GM18951 (cell line): ENCODE data around the gene MYH9.

ENCODE experiments used
- POLR2A ChIP-seq: IDR thresholded peaks from 4 replicates; pipeline ENCODE4 v1.6.1; 2011; ENCODE audit warnings: mild to moderate bottlenecking; ENCODE audit not compliant: insufficient read length, insufficient read depth; ENCODE audit errors: extremely low read depth
- in situ Hi-C: fragments of 300-500 bp; cut with MboI; formaldehyde crosslinking; loops from one replicate; pipeline ENCODE4 v1.12.0; 2022; ENCODE audit warnings: low sequenced_read_pairs, mixed read lengths, inconsistent platforms; ENCODE audit not compliant: unreplicated experiment

MYH9 gene

DNA sequence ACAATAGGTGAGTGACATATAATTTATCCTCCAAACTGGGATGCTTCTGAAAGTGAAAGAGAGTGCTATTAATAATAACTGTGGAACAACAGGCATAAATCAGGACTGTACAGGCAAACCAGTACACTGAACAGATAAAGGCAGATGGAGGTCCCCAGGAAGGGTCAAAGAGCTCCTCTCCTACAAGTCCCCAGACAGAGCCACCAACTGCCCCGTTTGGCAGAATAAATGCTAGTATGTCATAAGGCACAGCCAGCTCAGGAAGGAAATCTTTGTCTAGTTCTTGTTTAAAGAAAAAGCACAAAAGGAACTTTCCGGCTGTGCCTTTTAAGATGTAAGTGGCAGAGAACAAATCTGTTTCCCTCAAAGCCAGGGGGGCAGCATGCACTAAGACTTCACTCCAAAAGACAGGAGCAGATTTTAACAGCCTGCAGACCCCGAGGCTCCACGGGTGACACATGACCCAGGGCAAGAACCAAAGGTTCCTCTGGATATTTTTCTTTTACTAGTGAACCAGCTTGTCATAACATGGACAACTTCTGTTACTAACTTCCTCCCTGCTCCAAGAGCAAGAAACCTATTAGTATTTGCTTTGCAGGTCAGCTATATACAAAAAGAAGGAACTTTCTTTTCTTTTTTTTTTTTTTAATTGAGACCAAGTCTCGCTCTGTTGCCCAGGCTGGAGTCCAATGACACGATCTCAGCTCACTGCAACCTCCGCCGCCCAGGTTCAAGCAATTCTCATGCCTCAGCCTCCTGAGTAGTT, 50.2 kb downstream of the MYH9 start:
- TF ChIP-seq POLR2A = no peak
- in situ Hi-C loops = no loop called here

DNA sequence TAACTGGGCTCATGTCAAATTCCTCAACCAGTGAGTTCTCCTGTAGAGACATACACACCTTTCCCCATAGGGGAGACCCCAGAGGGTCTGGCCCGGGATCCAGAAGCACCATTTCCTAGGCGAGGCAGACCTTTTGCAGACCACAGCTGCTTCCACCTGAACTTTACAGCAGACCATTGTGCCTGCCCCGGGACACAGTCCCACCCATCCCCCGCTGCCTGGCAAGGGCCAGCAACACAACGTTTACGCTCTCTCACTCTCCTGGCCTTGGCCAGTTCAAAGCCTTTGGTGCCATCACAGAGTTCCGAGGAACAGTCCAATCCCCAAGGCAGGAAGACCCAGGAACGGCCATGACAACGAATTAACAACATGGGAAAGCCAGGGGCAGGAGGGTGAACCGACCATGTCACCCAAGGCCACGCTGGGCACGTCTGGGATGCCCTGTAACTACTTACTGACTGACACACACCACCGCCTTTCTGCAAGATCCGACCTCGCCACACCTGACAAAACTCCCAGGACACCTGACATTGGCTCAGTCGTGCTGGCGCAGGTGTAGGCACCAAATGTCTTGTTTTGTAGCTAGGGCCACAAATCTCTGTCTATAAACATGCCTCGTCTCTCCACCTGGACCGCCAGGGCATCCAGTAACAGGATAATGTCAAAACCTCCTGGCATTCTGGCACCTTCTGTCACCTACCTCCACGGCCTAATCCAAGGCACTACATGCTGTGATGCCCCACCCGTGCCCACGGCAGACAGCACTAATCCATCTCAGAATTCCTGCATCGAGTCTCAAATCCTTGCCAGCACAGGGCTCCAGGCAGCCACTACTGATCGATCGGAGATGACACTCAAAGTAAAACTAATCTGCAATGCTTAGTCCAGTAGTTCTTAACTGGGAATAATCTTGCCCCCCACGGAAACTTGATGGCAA, 51.3 kb downstream of the MYH9 start:
- TF ChIP-seq POLR2A = no peak
- in situ Hi-C loops = no loop called here

DNA sequence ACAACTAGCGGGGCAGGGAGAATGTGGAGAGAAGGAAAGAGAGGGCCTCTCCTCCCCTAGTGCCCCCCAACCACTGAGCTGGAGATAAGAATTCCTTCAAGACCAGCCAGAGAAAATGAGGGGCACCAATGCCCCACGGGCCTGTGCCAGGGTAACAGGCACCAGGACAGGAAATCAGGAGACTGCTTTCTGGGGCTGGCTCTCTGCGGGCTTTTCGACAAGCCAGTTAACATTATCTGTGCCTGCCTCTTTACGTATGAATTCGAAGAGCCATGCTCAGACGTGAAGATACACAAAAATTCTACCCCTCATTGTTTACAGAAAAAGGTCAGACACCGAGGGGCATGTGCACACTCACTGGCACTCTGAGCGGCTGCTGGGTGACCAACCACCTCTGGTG, 52.1 kb downstream of the MYH9 start:
- in situ Hi-C loops = no loop called here
- no peak for TF ChIP-seq POLR2A

DNA sequence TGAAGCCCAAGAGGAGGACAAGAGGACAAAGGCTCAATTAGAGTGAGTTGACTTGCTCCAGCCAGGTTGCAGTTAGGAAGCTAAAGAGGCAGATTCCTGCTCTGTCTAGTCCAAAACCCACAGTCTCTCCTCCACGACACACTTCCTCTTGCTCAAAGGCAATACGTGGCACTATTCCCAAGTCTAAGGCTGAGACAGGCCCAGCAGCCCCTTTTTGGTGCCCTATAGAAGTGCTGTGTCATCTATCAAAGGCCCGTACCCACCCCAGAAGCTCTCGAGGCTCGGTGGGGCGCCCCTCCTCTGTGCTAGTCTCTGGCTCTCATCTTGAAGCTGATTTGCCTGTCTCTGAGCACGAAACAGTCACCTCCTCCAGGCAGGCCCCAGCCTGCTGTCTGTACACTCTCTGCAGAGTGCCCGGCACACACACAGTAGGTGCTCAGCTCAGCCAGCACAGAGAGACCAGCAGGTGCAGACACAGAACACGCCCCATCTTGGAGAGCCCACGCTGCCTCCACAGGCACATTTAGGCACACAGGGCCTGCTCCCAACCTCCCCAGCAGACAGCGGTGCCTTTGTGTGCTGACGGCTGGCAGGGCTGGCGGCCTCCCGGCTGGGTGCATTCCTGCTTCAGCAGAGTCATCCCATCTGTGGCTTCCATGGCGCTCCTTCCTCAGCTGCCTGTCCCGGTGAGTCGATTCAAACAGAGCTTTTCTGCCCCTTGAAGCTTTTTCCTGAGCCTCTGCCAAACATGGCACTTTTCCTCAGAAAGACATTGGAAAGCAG, 52.8 kb downstream of the MYH9 start:
- no peak for TF ChIP-seq POLR2A
- in situ Hi-C loops = no loop called here

DNA sequence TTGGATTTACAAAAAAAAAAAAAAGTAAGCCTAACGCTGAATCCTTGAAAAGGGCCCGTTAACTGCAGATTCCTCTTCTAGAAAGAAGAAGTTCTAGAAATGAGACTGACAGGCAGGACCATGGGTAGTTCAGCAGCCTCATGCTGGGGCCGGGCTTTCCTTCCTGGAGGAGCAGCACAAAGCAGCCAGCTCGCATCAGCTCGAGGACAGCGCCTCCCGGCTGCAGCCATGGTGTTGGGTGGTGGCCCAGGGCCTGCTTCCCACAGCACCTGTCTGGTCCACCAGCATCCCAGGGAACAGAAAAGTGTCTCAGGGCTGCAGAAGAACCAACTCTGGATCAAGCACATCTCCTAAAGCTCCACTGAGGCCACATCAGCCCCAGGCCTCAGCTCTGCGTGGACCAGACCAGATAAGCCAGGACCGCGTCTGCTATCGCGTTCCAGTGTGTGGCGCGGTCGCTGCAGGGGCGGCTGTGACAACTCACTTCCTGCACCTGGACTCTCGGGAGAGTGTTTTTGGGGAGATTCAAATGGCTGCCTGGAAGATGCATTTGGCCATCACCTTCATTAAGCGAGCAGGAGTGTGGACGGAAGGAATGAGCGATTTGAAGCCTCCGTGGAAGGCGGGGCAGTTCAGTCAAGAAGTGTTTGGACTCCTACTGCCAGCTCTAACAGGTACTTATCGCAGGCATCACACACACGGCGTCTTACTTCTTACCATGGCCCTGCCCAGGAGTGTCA, 53.5 kb downstream of the MYH9 start:
- no peak for TF ChIP-seq POLR2A
- in situ Hi-C loops = no loop called here

DNA sequence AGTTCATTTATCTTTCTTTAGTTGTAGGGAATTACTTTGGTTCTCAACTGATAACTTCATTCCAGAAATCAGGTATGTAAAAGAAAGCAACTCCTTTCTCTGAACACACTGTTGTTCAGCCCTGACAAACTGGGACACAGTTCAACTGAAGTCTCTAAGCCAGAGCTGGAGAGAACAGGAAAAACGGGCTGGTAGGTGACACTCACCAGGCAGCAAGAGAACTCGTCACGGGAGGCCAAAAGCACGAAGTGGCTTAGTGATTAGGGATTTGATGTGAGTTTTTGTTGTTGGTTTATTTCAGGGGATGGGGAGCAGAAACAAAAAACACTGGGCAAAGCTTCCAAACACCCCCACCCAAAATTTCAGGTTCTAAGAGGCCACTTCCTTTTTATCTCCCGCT, 54.1 kb downstream of the MYH9 start:
- in situ Hi-C loops = no loop called here
- TF ChIP-seq POLR2A = no peak

DNA sequence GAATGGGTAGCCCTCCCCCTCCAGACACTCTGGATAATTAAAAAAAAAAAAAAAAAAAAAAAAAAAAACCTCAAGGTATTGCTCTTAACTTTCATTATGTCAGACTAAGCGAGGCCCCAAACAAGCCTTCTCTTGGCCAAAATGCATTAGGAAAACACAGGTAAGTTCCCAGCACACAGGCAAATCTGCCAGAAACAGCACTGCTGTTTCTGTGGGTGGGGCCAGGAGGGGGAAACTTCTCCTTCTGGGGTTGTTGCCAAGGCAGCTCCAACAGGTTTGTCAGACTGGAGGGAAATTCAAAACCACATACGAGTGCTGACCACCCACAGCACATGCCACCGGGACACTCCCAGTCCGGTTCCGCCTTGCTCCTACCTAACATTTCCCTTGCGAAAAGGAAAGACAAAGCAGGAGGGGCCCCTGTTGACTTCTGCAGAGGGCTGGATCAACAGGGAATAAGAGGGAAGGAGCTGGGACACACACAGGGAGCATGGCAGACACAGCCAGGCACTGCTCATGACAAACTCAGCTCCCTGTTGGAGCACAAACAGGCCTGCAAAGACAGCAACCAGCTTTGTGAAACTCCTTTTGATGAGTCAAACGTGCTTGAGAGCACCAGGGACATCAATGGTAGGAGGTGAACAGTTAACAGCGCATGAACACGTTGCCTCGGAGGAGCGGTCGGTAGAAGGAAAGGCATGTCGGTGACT, 55.0 kb downstream of the MYH9 start:
- TF ChIP-seq POLR2A = no peak
- in situ Hi-C loops = no loop called here

DNA sequence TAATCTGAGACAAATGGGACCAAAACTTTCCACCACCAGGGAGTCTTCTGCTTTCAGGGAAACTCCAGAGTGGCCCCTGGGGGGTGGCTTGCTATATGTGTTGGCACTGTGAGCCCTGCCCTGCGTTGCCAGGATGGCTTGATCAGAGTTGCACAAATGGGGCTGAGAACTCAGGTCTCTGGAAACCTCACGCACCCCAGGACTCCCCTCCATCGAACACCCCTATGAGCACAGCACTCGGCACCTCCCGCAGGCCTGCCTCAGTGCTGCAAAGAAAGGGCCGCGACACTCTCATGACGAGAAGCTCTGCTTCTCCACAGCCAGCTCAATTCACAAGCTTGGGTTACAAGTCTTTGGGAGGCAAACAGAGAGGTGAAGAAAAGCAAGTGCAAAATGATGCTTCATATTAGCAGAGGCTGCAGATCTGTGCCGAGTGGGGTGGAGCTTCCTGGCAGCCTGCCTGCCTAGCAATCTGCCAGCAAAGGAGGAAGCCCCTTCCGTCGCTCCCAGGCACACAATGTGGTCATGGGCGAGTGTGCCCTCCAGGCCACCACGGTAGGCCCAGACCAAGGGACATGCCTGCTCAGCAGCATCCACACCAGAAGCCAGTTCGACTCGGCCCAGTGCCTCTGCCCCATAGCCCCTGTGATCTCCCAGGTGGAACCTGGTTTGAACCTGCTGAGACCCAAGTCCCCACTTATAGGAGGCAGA, 55.7 kb downstream of the MYH9 start:
- in situ Hi-C loops = no loop called here
- no peak for TF ChIP-seq POLR2A

DNA sequence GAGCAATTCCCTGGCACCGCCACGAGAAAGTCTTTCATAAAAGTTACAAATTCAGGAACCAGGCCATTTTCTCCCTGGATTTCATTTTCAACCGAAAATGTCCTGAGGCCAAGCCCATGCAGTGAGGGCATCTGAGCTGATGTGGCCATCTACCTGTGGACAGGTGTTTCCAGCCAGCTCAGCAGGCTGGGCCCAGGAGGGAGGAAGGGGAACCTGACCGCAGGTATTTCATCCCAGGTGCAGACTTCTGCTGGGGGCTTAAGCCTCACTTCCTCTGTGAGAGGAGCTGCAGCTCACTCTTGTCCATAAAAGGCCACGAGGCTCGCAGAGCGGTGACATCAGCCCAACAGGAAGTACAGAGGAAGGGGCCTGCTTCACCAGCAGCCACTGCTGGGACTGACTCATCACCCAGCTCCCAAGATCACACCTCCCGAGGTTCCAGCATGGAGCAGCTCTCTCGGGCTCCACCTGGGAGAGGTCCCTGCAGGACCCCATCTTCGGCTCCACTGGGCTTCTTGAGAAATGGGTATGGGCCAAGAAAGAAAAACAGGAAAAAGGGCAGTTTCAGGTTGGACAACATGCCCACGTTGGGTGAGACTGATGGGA, 56.4 kb downstream of the MYH9 start:
- in situ Hi-C loops = no loop called here

DNA sequence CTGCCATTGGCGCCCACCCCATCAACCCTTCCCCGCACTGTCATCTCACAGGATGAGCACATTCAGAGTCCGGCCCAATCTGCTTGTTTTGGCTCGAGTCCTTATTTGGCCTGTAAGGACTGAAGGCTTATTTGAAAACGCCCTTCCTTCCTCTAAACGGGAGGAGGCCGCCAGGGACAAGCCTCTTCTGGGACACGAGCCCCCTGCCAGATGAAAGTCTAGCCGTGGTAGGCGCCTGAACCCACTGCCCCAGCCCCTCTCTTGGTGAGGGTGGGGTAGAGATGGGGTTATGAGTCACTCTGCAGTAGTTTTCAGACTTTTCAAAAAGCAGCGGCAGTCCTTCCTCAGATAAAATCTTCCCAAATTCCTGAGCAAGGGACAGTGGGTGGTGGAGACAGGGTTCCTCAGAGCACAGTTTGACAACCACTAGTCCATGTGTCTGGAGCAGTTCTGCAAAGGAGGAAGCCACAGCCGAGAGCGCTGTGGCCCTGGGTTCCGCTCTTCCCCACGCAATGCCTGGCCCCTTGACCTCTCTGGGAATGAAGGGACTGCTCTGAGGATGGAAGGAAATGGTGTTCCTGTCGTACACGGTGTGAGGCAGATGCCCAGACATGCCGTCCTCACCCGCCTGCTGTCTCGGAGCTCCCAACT, 57.0 kb downstream of the MYH9 start:
- TF ChIP-seq POLR2A = no peak
- in situ Hi-C loops = no loop called here

More for the DNA sequence above, 56.4 kb downstream of the MYH9 start:
- peak; percentile 72 for TF ChIP-seq POLR2A

DNA sequence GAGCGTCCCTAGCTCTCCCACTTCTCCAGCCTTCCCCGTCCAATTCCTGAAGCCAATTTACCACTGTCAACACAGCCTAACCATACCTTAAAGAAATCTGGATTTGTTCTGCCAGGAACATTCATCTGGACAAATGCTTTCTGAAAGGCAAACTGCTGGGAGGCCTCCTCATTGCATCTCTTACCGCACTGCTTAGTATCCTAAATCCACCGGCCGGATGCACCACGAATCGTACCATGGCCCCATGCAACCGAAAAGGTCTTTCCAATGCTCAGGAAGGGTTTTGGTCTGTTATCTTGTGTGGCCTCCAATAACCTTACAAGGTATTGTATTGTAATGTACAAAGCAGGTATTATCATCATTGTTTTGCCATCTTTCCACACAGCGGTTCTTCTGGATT, 57.6 kb downstream of the MYH9 start:
- TF ChIP-seq POLR2A = no peak
- in situ Hi-C loops = no loop called here
